Measurements from ENCODE around the gene EIF1AD.
"Not testable (repeated sequence)": the region's sequence is repeated elsewhere in the genome, so short reads cannot be mapped to it uniquely, and the experiment has no call there.

The EIF1AD gene

DNA sequence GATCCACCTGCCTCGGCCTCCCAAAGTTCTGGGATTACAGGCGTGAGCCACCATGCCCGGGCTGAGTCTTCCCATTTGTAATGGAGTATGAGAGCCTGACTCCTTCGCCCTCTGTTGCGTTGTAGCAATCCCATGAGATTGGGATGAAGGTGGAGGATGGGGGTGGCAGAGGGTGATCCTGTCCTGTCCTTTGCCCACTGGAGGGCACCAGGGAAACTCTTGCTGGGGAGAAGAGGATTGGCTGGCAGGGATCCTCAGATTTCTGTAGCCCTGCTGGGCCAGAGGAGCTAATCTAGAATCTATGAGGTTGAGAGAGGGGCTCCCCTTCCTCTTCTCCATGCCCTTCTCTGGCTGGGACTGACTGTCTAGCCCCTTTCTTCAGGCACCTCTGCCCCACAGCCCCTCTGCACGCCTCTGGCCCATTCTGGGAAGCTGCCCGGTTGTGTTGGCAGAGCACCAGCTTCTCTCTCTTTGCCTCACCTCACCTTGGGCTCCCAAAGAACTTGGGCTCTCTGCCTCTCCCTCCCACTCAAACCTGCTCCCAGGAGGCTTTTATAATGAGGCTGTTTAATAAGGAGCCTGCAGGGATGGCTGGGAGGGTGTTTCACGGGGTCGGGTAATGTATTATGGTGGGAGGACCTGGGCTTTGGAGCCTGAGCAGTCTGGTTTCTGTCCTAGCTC, 33.8 kb upstream of the EIF1AD start:
- no peaks in the 10 kb centered on the region for H3K27me3 Mint-ChIP-seq
- H3K9me3 Mint-ChIP-seq = no peaks in the 10 kb centered on the region
- no peak for ATAC-seq
- H3K4me1 Mint-ChIP-seq = no peaks in the 10 kb centered on the region
- H3K36me3 Mint-ChIP-seq = no peaks in the 10 kb centered on the region
- H3K4me3 Mint-ChIP-seq = no peak overlapping the region
- H3K27ac Mint-ChIP-seq = no peak overlapping the region

DNA sequence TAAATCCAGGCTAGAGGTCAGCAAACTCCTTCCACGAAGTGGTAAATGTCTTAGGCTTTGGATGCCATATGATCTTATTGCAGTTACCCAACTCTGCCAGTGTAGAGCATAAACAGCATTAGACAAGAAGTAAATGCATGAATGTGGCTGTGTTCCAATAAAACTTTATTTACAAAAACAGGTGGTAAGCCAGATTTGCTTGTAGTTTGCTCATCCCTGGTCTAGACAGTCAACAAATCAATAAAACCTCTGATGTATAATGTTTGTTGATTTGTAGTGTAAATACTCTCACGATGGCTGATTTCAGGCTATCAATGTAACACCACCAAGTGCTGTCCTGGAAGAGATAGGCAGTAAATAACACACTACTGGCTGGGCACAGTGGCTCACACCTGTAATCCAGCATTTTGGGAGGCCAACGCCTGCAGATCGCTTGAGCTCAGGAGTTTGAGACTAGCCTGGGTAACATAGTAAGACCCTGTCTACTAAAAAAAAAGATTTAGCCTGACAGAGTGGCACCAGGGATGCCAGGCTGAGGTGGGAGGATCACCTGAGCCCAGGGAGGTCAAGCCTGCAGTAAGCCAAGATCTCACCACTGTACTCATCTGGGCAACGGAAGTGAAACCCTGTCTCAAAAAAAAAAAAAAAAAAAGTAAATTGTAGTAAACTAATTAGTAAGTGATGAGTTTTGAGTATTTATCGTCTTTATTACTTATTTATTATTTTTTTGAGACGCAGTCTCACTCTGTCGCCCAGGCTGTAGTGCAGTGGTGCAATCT, 31.2 kb upstream of the EIF1AD start:
- Mint-ChIP-seq H3K27me3 (no peaks in the 10 kb centered on the region), H3K9me3 (no peaks in the 10 kb centered on the region), H3K4me3 (no peak overlapping the region), H3K27ac (no peak overlapping the region), H3K36me3 (no peaks in the 10 kb centered on the region), H3K4me1 (no peaks in the 10 kb centered on the region)
- ATAC-seq = no peak

DNA sequence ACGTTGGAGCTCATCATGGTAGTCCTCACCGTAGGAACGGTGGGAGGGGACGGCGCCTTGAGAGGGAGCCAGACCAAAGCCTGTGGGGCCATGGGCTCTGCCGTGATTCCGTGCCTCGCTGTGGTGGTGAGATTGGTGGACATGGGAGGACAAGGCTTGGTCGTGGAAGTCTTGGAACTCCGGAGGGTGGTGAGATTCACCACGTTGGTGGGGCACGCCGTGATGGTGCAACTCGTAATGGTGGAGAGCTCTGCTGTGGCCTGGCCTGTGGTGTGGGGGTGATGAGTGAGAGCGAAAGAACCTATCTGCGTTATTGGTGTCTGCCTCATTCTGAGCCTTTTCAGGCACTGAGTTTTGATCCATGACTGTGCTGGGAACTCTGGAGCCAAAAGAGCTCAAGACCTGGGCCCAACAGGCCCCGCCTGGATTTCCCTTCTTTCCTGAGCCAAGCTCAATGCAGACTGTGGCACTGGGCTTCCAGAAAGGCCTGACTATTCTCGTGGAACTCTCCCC, 24.1 kb upstream of the EIF1AD start, which contains the start of gene CATSPER1:
Gene CATSPER1, minus strand, starts transcription at position 463 of the 513 bp plus-strand sequence. Its CDS starts 100 bp downstream, at position 363.
- no peaks in the 10 kb centered on the region for H3K9me3 Mint-ChIP-seq
- H3K36me3 Mint-ChIP-seq = no peaks in the 10 kb centered on the region
- no peak within 1 kb of the TSS for H3K27ac Mint-ChIP-seq
- H3K27me3 Mint-ChIP-seq = peaks cover 20% of the 10 kb centered on the region
- peaks cover 9% of the 10 kb centered on the region for H3K4me1 Mint-ChIP-seq
- H3K4me3 Mint-ChIP-seq = no peak within 1 kb of the TSS
- ATAC-seq = no peak

DNA sequence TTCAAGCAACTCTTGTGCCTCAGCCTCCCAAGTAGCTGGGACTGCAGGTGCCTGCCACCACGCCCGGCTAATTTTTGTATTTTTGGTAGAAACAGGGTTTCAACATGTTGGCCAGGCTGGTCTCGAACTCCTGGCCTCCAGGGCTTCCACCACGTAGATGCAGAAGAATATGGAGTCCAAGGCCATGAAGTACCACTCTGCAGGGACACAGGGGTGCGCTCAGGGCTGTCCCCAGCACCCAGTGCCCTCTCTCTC, 21.2 kb upstream of the EIF1AD start:
- H3K9me3 Mint-ChIP-seq, H3K36me3 Mint-ChIP-seq, H3K27ac Mint-ChIP-seq, ATAC-seq, H3K4me3 Mint-ChIP-seq: not testable (repeated sequence)
- Mint-ChIP-seq H3K27me3 (peaks cover 20% of the 10 kb centered on the region), H3K4me1 (peaks cover 17% of the 10 kb centered on the region)

DNA sequence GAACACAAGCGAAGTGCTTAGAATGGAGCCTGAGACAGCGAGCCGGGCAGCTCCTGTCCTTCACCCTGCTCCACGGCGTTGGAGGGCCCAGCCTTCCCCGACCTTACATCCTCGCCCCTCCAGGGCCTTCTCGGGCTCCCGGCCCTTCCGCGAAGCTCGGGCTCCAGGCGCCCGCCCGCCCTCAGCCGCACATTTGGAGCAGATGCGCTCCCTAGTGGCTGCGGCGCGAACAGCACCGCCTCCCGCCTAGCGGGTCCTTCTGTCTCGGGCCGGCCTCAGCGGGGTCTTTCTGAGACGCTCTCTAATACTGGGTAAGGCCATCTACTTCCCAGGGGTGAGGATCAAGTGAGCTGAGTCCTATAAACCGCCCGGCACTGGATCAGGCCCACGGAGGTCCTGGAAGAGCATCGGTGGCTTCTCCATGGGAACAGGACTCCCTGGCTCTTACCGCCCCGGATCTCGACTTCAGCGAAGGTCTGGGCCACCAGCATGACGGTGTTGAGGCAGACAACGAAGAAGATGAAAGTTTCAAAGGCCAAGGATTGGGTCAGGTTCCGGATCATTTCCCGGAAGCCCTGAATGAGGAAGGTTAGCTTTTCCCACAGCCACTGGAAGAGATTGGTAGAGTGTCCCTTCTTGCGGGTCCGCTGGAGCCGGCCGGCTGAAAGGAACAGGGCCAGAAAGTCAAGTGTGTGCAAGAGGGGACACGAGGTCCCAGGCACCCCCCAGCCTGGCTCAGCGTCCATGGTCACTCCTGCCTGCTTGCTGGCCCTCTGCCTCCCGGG, 20.6 kb upstream of the EIF1AD start:
- Mint-ChIP-seq H3K4me3 (peak overlapping the region; percentile 35), H3K4me1 (peaks cover 17% of the 10 kb centered on the region), H3K36me3 (no peaks in the 10 kb centered on the region), H3K27me3 (peaks cover 20% of the 10 kb centered on the region), H3K27ac (peak overlapping the region; percentile 18), H3K9me3 (no peaks in the 10 kb centered on the region)
- peak; percentile 77 for ATAC-seq

DNA sequence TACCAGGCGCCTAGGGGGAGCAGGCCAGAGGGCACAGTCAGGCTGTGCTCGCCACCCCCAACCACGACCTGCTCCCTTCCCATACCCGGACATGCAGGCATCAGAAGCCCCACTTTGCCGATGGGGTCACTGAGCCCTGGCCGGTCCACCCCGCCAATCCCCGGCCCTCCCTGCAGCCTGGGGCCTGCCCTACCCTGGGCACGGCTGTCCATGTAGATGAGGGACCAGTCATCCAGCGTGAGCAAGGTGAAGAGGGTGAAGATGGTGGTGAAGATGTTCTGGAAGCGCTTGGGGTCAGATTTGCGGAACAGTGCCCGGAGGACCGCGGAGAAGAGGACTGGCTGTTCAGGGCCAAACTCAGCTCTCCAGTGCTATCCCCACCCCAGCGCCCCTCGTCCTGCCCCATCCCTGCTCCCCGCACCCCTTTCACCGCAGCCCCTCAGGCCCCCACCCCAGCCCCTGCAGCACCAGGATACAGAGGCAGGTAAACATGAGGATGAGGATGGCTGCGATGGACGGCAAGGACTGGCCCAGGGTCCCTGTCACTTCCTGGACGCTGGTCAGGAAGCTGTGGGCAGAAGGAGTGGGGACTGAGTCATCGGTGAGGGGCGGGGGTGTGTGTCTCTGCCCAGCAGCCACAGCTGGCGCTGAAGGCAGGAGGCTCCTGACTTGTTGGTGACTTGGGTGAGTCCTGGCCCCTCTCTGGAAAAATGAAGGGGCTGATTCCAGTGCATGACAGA, 18.8 kb upstream of the EIF1AD start:
- H3K4me1 Mint-ChIP-seq = peaks cover 17% of the 10 kb centered on the region

DNA sequence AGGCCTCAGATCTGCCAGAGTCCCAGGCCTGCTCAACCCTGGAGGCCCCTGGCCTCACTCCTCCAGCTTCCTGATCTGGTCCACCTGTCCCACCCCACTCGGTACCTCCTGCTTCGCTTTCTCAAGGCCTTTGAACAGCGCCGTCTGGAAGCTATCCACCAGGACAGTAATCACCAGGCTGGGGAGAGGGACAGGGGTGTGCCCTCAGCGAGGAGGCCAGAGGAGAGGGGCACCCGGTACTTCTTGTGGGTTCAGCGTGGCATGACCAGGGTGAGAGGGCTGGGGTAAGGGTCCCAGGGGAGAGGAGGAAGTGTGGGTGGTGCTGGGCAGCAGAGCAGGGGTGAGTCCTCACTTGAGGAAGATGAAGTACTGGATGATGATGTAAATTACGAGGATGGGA, 18.3 kb upstream of the EIF1AD start:
- Mint-ChIP-seq H3K36me3 (no peaks in the 10 kb centered on the region), H3K4me1 (peaks cover 17% of the 10 kb centered on the region), H3K27ac (no peak overlapping the region), H3K27me3 (peaks cover 10% of the 10 kb centered on the region), H3K4me3 (no peak overlapping the region), H3K9me3 (no peaks in the 10 kb centered on the region)
- ATAC-seq = no peak

More for the DNA sequence above, 18.8 kb upstream of the EIF1AD start:
- no peak for ATAC-seq
- no peaks in the 10 kb centered on the region for H3K36me3 Mint-ChIP-seq
- no peak overlapping the region for H3K27ac Mint-ChIP-seq
- no peak overlapping the region for H3K4me3 Mint-ChIP-seq
- H3K9me3 Mint-ChIP-seq = no peaks in the 10 kb centered on the region
- peaks cover 15% of the 10 kb centered on the region for H3K27me3 Mint-ChIP-seq

DNA sequence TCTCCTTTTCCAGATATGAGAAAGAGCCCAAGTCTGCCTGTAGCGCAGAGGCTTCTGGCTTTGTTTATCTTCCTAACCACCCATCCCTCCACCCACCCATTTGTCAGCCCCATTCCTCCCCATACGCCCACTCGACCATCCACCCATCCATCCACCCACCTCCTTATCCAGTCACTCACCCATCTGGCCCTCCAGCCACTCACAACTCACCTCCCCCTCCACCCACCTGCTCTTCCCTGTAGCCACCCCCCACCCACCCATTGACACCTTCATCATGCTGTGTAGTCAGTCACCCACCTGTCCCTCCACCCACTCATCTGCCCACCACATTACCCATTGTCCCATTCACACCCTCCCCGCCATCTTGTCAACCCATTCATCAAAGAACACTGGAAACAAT, 15.4 kb upstream of the EIF1AD start:
- no peak for ATAC-seq
- Mint-ChIP-seq H3K4me1 (peaks cover 12% of the 10 kb centered on the region), H3K27ac (no peak overlapping the region), H3K27me3 (peaks cover 2% of the 10 kb centered on the region), H3K9me3 (no peaks in the 10 kb centered on the region), H3K4me3 (no peak overlapping the region), H3K36me3 (no peaks in the 10 kb centered on the region)

DNA sequence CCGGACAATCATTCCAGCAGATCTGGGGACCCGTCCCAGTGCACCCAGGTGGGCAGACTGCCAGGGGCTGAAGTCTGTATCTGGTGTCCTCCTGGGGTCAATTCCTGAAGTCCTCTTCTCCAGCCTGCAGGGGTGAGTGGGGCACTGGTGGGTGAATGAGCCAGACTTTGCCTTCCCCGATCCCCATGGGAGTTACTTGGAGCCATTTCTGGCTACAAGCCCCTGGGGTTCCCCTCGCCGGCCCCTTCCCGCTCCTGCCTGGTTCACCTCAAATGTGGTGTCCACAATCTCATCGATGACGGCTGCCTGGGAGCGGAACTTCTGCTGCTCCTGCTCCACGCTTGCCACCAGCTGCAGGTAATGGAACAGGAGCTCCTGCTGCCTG, 14.8 kb upstream of the EIF1AD start:
- H3K27me3 Mint-ChIP-seq = no peaks in the 10 kb centered on the region

DNA sequence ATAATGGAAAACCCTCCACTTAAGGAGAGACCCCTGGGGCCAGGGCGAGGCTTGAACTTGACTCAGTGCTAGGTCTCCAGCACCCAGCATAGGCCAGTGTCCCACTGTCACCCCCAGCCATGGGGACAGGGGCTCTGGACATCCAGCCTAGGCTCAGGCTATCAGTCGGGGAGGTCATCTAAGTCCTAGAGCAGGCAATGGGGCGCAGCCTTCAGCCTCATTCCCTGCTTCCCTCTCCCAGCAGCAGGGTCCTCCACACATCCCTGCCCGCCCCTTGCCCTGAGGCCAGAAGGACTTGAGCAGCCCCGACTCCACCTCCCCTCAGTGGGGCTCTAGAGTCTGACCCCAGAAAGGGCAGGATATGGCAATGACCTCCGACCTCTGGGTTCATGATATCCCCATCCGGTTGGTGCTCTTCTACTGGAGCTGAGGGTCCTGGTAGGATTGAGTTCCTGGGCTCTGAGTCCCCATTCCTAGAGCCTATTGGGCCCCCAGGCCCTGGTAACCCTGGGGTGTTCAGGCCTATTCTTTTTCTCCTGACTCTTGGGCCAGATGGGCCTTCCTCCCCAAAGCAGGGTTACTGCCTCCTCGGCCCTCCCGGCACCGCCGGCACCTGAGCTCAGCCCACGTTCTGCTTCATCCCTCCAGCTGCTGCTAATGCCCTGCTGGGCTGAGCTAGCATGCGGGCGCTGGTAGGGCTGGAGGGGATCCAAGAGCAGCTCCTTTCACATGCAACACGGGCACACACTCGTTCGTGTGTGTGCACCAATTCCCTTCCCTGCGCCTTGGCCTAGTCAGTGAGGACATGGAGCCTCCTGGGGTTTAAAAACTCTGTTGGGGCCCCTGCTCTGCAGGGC, 14.2 kb upstream of the EIF1AD start:
- no peak overlapping the region for H3K4me3 Mint-ChIP-seq
- no peak overlapping the region for H3K27ac Mint-ChIP-seq
- ATAC-seq = no peak
- peaks cover 9% of the 10 kb centered on the region for H3K4me1 Mint-ChIP-seq
- H3K9me3 Mint-ChIP-seq = no peaks in the 10 kb centered on the region
- no peaks in the 10 kb centered on the region for H3K36me3 Mint-ChIP-seq
- no peaks in the 10 kb centered on the region for H3K27me3 Mint-ChIP-seq

More for the DNA sequence above, 14.8 kb upstream of the EIF1AD start:
- Mint-ChIP-seq H3K4me3 (no peak overlapping the region), H3K36me3 (no peaks in the 10 kb centered on the region), H3K9me3 (no peaks in the 10 kb centered on the region), H3K27ac (no peak overlapping the region), H3K4me1 (peaks cover 11% of the 10 kb centered on the region)
- no peak for ATAC-seq

DNA sequence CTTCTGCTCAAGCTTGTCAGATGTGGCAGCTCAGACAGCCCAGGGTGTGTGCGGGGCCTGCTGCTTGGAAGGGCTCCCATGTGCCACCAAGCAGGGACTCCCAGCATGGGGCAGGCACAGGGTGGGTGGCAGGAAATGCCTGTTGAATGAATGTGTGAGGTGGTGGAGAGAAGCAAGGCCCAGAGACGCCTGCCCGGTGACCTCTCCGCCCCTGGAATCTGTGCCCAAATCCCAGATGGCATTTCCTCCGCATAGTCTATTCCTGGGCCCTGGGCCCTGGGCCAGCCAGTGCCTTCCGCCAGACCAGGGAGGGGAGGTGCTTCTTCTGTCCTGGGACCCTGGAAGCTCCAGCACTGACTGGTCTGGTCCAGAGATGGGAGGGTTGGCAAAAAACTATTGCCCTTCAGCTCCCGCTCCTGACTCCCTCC, 13.5 kb upstream of the EIF1AD start:
- no peak overlapping the region for H3K27ac Mint-ChIP-seq
- H3K36me3 Mint-ChIP-seq = no peaks in the 10 kb centered on the region
- H3K4me3 Mint-ChIP-seq = no peak overlapping the region
- ATAC-seq = no peak
- no peaks in the 10 kb centered on the region for H3K27me3 Mint-ChIP-seq
- peaks cover 5% of the 10 kb centered on the region for H3K4me1 Mint-ChIP-seq
- H3K9me3 Mint-ChIP-seq = no peaks in the 10 kb centered on the region

DNA sequence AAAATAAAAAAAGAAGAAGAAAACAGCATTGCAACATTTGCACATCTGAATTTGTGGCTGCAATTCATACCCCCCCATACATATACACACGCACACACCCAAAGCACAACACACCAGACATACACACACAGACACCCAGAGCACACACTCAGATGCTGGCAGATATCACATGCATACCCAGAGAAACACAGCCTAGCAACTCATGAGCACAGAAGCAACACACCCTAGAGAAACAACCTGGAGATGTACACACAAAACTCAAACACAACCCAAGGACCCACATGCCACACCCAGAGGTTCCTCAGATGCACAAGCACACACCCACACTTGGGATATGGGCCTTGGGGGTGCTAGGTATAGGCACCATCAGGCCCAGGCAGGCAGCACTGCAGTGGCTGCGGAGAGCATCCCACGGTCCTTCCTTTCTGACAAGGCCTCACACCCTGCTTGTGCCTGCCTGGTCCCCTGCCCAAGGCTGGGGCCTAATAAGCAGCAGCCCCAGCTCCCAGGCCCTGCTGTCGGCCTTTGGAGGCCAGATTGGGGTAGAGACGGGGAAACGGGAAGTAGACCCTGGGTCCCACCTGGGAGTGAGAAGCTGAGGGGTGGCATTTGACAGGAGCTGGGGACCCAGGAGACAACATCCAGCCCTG, 13.0 kb upstream of the EIF1AD start:
- H3K27me3 Mint-ChIP-seq = no peaks in the 10 kb centered on the region
- H3K36me3 Mint-ChIP-seq = no peaks in the 10 kb centered on the region
- H3K4me1 Mint-ChIP-seq = no peaks in the 10 kb centered on the region
- no peak for ATAC-seq
- no peaks in the 10 kb centered on the region for H3K9me3 Mint-ChIP-seq
- H3K4me3 Mint-ChIP-seq = no peak overlapping the region
- no peak overlapping the region for H3K27ac Mint-ChIP-seq

DNA sequence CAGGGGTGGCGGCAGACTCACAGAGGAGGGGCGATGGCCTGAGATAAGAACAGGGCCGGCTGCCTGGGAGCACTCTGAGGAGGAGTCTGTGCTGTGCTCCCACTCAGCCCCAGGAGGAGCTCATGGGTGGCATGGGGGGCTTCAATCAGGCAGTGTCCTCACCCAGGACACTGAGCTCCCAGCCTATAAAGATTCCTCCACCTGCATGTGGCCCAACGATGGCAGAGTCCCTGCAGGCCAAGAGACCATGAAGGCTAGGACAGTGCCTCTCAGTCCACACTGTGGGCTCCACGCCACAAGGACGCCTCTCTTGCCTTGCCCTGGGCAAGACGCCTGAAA, 11.8 kb upstream of the EIF1AD start:
- no peak for ATAC-seq
- Mint-ChIP-seq H3K36me3 (no peaks in the 10 kb centered on the region), H3K27me3 (no peaks in the 10 kb centered on the region), H3K9me3 (no peaks in the 10 kb centered on the region), H3K4me3 (no peak overlapping the region), H3K27ac (no peak overlapping the region), H3K4me1 (no peaks in the 10 kb centered on the region)

Data from stimulated activated memory B cell treated with anti-CD40 and anti-IgM and Interleukin-4, amounts not matched to agents 10 μg/mL and 1 μg/mL and 100 μg/mL, for 72 hours (primary cell).